GM19240 (cell line): Measurements from ENCODE around the gene ACACB.

Experiments used
- DNase-seq: peaks from one replicate; pipeline ENCODE4 v3.0.0; 2011; ENCODE audit warnings: low spot score; ENCODE audit not compliant: insufficient read length

ACACB gene

DNA sequence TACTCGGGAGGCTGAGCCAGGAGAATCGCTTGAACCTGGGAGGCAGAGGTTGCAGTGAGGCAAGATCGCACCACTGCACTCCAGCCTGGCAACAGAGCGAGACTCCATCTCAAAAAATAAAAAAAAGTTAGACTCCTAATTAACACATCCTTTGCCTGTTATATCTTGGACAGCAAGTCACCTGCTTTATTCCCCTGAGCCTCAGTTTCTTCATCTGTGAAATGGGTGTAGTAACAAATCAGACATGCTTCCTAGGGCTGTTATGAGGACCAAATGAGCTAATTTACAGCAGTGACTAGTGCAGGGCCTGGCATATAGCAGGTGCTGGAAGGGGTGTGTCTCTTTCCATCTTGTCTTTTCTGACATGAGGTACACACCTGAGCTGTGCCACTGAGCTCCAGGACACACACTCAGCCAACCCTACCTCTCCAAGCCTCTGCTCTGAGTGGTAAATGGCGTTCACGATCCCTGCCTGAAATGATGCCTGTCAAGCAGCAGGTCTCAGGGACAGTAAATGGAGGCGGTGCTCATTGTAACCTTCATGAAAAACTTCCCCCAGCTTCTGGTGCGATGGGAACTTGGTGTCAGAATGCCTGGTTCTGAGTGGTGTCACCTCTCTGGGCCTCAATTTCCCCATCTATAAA is 161.0 kb downstream of the ACACB start:
- no peak for DNase-seq

GRCh38 chr12:109277899-109278762 is 161.7 kb downstream of the ACACB start:
- no peak for DNase-seq

GRCh38 chr12:109278912-109279311 is 162.5 kb downstream of the ACACB start:
- DNase-seq: no peak

GRCh38 chr12:109279525-109279924 is 163.1 kb downstream of the ACACB start:
- no peak for DNase-seq

DNA sequence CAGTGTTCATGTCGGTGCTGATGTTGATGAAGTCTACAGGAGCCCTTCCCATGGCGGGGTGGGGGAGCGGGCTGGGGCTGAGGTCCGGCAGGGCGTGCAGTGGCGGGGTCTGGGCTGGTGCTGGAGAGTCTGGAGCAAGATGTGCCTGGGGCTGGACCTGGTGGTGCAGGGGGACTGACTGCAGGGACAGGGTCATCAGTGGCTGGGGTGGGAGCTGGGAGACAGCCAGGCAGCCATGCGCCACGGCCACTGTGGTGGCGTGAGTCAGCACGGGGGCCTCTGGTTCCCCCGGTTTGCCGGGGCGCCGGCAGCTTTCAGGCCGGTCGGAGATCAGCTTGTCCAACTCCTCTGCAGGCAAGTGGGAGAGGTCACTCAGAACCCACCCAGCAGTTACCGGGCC is 165.1 kb downstream of the ACACB start:
- no peak for DNase-seq

DNA sequence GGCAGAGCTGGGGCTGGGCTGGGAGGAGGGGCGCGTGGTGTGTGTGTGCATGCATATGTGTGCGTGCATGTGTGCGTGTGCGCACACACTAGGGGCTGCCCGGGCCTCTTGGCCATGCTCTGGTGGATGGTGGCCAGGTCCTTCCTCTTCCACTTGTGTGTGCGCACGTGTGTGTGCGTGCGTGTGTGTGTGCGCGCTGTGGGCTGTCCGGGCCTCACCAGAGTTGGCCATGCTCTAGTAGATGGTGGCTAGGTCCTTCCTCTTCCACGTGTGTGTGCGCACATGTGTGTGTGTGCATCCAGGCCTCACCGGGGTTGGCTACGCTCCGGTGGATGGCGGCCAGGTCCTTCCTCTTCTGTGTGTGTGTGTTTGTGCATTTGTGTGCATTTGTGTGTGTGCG is 168.0 kb downstream of the ACACB start:
- DNase-seq: no peak

GRCh38 chr12:109286252-109286651 is 169.9 kb downstream of the ACACB start:
- no peak for DNase-seq

DNA sequence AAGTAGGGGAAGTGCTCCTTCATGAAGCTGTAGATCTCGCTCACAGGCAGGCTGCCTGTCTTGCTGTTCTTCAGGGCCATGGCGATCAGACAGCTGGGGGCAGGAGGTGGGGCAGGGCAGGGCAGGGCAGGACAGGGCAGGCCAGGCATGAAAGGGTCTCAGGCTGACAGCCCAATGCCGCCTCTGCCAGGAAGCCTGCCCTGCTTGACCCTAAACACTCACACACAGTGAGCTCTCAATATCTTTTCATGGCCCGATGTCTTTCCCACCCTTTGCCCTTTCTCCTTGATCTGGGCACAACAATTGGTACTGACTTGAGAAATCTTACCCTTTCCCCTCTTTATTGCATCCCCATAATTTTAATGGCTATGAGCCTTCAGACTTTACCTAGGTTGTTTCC is 170.3 kb downstream of the ACACB start:
- no peak for DNase-seq

DNA sequence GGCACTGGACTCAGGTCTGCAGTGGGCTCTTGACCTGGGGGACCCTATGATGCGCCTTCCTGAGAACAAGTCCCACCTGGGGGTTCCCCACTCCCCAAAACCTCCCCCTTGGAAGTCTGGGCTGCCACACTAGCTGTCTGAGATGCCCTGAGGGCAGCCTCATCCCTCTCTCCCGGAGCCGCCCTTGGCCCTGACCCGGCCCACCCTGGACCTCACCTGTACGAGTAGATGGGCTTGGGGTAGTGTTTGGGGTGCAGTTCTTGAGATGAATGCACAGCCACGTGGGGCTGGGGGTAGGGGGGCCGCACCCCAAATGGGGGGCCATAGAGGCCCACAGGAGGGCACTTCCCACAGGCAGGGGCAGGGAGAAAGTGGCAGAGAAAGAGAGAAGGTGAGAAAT is 170.8 kb downstream of the ACACB start:
- no peak for DNase-seq

DNA sequence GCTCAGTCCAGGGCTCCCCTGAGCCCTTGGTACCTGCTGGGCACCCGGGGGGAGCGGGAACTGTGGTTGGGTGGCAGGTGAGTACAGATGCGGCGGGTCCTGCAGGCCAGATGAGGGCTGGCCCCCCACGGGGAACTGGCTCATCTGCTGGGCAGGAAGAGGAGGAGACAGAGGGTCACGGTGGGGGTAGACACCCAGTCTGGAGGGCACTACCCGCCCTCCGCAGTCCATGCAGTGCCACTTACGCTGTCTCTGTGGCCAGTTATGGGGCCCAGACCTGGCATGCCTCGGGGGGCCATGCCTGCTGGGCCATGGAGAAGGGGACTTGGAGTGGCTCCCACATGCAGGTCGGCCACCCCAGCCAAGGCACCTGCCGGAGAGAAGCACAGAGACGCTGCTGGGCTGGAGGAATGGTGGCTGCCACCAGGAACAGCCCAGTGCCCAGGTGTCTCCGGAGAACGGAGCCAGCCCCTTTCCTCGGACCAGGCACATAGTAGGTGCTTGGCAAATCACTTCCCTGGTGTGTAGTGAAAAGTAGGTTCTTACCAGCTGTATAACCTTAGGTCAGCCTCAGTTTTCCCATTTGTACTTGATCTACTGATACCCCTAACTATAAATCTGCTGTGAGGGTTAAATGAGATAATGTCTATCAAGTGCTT is 171.6 kb downstream of the ACACB start:
- no peak for DNase-seq

- no peak for DNase-seq
Observed at GRCh38 chr12:109288571-109288970, 172.2 kb downstream of the ACACB start.

DNA sequence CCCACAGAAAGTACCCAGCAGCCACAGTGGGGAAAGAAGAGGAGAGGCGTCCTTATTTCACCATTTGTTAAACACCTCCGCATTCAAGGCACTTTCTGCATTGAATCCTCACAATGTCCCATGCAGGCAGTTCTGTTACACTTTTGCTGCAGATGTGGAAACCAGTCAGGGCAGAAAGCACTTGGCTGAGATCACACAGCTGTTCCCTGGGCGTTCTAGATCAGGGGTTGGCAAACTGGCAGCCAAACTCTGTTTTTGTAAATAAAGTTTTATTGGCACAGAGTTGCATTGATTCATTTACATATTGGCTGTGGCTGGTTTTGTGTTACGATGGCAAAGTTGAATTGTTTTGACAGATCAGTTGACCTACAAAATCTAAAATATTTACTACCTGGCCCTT is 172.6 kb downstream of the ACACB start:
- no peak for DNase-seq

- no peak for DNase-seq
Observed at GRCh38 chr12:109289551-109289950, 173.2 kb downstream of the ACACB start.

- no peak for DNase-seq
Observed at GRCh38 chr12:109290061-109290460, 173.7 kb downstream of the ACACB start.

- DNase-seq: no peak
Observed at GRCh38 chr12:109291117-109291516, 174.7 kb downstream of the ACACB start.

DNA sequence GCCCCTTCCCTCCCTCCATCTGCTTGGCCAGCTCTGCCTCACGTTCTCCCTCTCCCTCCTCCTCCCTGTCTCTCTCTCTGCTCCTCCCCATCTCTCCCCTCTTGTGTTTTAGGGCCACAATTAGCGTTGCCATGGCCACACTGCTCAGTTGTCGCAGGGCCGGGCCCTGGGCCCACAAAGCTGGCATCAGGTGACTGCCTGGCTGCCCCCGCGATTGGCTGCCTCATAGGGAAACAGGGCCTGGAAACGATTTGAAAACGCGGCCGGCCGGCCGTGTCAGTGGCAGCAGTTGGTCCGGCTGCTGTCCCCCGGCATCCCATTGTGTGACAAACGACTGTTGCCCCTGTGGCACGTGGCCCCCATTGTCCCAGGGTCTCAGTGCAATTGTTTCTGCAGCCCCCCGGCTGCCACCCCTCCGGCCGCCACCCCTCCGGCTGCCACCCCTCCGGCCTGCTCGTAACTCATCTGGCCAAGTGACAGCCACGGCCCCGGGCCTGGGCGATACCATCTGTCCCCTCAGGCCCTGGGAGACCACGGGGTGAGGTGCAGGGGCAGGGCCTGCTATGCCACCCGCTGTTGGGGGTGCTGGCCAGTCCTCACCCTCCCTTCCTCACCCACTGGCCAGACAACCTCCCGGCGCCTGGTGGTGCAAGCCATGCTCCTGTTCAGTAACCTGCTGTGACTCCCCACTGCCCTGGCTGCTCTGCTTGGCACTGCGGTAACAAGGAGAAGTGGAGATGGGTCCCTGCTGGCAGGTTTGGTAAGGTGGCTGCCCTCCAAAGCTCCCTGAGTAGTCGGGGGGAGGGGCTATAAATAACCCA is 175.3 kb downstream of the ACACB start:
- DNase-seq: no peak

- no peak for DNase-seq
Observed at GRCh38 chr12:109292342-109292711, 175.9 kb downstream of the ACACB start.

DNA sequence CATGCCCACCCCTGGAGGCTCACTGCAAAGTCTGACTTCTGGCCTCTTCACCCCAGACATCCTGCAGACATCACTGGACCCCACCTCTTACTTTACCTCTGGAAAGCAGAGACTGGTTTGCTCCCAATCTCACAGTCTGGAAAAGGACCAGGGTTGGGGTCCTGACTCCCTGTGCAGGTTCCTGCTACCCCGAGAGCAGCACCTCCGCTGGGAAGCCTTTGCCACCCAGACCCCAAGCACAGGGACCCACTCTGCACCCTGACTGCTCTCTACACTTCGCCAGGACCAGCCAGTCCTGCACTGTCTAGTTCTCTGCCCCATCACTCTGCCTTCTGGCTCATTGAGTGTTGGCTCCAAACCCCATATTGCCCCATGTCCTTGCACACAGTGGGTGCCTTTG is 176.7 kb downstream of the ACACB start:
- DNase-seq: no peak

- no peak for DNase-seq
Observed at GRCh38 chr12:109294286-109294796, 178.0 kb downstream of the ACACB start.

- no peak for DNase-seq
Observed at GRCh38 chr12:109295764-109296425, 179.5 kb downstream of the ACACB start.

GRCh38 chr12:109296431-109296830 is 180.0 kb downstream of the ACACB start:
- DNase-seq: no peak
